Dedifferentiated amniotic fluid mesenchymal stem cell (primary cell): ENCODE results near the gene HOXC5.
A peak's percentile ranks its signal among the peaks of the same experiment; 100 is the strongest.

Source experiments
- DNase-seq: peaks from one replicate; pipeline ENCODE4 v3.0.0-alpha.2; 2016; ENCODE audit errors: extremely low spot score

The HOXC5 gene

DNA sequence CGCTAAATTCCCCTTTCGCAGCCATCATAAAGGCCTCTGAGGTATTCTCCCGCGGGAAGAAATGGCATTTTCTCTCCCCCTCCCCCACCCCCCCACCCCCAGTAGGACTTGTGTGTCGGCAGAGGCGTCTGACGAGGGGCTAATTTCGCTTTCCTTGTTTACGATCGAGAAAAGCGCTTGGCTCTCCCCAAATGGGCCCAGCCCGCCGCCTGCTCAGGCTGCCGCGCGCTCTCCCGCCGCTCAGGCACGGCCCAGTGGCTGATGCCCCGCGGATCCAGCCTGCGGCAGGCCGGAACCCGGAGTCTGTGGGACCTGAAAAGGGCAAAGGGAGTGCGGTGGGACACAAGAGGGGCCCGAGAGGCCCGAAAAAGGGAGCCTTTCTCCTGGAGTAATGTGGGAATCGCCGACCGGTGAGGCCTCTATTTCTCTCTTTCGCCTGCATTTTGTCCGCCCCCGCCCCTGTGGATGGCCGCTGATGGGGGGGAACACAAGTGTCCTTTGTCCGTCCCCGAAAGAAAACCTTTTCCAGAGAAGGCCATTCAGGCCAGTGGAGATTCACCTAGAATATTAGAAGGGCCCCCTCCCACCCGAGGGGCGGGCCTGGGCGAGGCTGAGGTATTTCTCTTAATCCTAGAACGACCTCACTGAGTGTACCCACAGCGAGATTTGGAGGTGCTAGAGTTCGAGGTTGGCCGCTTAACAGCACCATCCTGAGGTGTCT, 13.6 kb upstream of the HOXC5 start:
- no peak for DNase-seq

DNA sequence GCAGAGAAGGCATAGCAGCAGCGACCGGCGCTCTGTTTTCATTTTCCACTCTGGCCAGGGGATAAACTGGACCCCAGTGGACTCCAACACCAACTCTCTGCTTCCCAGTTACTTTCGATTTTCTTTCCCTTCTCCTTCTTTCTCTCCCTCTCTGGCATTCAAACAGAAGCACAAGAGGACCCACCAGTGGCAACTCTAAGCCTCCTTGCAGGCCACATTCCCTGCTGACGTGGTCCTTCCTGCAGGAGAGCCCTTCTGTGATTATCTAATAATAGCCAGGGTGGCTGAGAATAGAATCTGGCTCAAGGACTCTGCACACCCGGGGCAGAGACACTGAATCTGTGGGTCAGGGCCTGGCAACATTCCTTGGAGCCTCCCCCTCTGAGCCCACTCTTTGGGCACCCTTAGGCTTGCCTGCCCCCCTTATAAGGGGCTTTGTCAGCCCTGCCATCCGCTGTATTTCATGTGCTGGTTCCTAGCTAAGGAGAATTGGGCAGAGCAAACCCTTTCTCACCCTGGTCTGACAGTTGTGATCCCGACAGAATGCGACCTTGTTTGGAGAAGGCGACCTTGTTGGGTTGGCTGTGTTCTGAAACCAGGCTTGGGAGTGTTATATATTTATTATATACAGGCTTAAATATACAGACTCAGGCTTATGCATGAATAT, 12.8 kb upstream of the HOXC5 start:
- DNase-seq, result no peak

DNA sequence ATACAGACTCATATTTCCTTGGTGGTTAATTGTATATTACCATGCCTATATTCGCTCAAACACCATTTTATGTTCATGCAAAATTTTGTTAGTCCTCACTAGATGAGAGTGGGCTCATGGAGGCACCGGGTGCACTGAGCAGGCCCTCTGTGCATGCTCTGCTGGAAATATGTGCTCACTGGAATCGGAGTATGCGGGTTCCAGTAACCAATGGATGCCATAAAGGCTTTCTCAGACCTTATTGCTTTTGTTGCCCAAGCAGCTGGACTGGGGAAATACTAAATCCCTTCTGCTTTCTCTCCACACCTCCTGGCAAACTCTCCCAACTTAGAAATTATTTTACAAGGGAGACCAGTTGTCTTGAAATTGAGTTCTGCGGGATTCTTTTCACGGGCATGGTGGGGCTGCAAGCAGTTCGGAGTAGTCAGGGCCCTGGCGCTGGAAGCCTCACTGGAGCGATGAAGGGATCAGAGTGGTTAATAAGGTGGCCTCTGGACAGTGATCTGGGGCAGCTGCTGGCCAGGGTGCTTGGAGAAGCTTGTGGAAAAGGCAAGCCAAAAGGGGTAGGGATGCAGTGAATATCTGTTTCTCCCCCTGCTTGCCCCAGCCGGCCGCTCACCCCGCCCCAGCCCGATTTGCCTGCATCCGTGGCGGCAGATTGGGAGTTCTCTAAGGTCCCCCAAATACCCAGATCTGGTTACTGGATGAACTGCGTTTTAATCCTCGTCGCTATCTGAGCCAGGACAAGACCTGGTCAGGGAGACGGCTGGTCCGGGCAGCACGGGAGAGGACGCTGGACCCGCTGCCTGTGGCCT, 12.1 kb upstream of the HOXC5 start:
- no peak for DNase-seq

DNA sequence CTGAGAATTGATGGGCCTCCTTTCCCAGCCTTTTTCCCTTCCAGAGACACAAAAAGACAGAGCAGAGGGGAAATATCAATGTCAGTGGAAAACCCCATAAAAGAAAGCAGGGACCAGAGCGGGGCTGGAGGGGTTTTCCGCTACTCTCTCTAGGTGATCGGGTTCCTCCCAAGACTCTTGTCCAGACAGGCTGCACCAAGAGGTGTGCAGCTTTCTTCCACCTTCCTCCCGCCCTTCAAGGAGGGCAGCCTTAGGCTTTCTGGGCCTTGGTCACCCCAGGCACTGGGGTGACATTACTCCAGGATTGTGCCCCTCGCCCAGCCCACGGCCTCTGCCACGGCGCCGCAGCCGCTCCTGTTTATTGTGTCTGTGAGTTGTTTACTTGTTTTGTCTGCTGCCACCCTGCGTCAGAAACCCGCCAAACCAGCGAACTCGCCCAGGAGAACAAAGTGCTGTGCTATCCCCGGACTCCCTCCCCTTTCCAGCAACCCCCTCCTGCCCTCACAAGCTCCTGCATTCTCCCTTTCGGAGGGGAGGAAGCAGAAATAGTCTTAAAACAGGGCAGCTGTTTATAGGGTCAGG, 11.3 kb upstream of the HOXC5 start:
- no peak for DNase-seq

DNA sequence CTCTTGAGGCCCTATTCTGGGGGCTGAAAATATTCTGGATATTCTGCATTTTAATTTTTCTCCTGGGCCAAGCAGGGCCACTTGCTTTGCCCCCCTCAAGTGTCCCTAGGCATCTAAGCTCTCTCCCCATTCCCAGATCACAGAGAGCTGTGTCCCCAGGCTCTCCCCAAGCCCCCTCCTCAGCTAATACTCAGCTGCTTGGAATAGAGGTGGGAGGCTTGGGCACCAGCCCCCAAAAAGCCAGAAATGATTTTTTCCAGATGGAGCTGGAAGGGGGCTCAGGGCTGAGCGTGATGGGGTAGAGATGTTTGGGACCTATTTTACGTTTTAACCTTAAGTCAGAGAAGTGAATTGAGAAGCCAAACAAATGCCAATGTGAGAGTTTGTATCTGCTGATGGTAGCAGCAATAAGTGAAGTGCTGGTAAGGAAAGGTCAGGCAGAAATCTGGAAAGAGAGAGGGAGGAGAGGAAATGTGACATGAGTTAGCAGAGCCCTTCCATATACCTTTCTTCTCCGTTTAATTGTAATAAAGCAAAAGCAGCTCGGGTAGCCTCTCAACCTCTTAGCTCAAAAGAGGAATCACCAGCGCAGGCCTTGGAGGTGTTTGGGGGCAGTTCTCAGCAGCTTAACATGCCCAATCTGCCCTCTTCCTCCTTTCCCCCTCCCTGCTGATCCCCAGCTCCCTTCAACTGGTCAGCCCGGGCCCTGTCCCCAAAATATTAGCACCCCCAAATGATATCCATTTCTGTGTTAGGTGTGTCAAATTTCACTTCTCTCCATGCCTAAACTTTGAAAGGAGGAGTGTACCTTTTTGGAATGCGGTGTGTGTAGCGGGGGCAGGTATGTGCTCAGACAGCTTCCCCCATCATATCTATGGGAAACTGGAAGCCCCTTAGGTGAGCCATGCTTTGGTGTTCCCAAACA, 9.6 kb upstream of the HOXC5 start:
- no peak for DNase-seq

DNA sequence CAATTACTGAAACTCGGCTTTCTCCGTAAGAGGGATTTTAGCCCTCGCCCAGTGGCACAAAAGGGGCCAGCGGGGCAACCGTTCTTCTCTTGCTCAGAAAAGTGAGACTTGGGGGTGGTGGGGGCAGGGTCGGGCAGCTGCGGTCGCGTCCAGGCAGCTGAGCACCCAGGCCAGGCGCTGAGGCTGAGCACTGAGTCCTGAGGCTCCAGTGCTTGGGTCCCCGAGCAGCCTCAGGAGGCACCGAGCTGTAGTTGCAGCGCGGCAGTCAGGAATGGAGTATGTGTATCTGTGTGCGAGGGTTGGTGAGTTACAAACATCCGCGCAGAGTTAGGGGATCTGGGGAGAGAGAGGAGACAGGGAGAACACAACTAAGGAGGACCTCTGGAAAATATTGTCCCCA, 8.7 kb upstream of the HOXC5 start:
- no peak for DNase-seq

DNA sequence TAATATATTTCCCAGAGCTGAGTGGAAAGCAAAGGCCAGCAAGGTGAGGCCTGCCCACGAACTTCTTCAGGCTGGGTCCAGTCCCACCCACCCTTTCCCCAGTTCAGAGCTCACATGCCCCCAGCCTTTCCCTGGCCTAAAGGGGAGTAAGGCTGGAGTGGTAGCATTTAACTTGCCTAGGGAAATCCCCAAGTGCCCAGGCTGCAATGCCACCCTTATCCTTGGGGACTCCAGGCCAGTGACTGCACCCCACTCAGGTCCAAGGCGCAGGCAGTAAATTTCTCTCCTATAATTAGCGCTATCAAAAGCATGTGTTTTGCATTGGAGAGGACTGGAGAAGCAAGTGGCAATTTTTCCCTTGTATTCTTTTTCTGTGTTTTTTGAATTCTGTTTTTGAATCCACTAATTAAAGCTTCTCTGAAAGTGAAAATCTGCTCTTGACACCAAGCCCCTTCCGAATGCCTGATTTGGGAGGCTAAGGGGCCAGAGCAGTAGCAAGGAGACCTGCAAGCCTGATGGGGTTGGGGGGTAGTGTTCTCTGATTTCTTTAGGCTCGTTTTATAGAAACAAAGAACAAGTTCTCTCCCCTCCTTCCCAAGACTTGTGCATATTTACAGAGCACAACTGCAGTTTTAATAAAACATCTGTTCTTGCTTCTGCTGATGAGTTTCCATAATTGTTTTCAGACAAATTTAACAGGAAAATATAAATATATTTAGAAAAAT, 8.1 kb upstream of the HOXC5 start:
- no peak for DNase-seq

DNA sequence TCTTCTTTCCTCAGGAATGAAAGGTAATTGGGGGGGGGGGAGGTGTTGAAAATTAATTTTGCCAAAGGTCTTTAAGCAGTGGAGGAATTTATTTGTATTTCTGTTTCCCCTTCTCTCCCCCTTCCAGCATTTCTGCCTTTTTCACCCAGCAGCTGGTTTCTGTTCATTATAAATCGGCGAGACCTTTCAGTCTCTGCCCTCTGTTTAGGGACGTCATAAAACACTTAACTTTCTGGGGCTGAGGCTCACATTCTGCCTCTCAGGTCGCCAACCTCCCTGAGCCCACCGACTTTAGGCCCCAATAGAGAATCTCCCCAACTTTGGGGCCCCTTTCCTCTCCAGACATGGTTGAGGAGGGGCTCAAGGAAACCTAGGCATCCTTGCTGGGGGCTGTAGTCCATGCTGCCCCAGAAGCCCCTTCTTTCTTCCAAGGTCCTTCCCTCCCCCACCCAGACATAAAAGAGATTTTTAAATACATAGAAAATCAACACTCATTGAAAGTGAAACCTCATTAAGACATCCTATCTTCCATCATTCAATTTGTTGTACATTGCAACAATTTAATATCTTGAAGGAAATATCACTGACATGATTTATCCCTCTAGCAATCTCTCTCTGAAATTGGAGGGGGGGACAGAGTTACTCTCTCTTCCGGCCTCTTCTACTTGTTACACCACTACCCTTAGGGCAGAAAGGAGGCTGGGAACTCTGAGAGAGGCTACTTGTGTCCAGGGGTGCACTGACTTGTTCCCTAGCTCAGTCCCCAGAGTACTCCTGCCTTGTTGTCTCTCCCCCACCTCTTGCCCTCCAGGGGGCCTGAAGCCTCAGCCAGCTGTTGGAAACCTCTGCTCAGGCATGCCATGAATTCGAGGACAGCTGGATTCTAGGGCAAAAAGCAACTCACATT, 7.1 kb upstream of the HOXC5 start:
- no peak for DNase-seq

DNA sequence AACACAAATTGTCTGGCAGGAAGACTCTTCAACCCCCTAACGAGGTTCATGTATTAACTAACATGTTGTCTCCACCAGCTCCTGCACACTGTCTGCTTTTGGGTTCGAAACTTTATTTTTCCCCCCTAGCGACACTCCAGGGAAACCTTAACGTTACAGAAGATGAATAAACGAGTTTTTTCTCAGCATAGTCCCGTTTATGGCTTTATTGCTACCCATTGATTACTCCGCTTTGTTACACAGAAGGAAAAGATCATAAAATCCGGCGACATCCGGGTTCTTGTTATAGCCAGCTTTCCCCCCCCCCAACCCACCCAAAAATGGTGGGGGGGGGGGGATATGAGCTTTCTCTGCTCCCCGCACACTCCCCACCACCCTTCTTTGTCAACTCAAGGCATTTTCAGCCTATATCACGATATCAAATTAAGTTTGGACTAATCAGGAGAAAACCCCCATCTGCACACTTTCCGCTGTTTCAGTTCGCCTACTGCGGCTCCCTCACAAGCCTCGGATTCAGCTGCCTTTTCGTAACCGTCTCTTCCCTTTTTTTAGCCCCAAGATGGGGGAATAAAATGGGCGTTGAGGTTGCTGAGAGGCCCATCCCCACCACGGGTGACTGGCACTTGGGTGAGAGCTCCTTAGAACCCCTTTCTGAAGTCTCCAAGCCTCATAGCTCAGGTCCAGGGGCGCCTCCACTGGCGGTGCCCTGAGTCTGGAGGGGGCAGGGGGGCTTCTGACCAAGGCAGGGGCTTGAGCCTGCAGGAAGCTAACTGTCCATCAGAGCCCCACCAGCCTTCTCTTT, 6.0 kb upstream of the HOXC5 start:
- no peak for DNase-seq

DNA sequence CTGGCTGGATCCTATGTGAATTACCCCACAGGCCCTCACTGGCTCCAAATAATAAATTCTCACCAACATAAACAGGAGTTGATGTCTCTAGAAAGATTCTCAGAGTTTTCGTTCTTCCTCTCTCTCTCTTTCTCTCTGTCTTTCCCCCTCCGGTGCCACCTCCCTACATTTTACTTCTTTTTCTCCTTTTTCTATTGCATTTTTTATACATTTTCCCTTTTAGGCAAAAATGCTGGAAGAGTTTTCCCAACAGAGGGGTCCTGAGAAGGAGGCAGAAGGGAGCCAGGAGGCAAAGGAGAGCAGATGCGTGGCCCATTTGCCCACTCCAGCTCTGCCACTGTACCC, 5.4 kb upstream of the HOXC5 start:
- DNase-seq, result no peak

DNA sequence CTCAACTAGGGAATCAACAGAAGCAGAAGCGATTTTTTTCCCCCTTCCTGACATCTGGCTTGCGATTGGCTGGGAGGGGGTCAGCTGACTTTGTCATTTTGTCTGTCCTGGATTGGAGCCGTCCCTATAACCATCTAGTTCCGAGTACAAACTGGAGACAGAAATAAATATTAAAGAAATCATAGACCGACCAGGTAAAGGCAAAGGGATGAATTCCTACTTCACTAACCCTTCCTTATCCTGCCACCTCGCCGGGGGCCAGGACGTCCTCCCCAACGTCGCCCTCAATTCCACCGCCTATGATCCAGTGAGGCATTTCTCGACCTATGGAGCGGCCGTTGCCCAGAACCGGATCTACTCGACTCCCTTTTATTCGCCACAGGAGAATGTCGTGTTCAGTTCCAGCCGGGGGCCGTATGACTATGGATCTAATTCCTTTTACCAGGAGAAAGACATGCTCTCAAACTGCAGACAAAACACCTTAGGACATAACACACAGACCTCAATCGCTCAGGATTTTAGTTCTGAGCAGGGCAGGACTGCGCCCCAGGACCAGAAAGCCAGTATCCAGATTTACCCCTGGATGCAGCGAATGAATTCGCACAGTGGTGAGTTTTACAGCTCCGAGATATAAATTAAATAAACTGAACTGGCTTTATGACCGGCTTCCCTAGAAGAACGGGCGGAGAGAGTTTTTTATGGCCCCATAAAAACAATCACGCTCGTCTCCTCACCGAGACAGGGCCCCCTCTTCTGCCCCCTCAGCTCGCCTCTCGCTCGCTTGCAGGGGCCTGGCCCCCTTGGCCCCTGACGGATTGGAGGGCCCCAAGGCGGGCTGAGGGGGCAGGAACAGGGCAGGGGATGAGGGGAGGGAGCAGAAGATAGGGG, 4.3 kb upstream of the HOXC5 start, which contains the start of gene HOXC6:
TSS of gene HOXC6 (plus strand) at position 127 of the 888 bp plus-strand sequence. CDS start at position 209, 82 bp downstream.
- DNase-seq, result no peak

DNA sequence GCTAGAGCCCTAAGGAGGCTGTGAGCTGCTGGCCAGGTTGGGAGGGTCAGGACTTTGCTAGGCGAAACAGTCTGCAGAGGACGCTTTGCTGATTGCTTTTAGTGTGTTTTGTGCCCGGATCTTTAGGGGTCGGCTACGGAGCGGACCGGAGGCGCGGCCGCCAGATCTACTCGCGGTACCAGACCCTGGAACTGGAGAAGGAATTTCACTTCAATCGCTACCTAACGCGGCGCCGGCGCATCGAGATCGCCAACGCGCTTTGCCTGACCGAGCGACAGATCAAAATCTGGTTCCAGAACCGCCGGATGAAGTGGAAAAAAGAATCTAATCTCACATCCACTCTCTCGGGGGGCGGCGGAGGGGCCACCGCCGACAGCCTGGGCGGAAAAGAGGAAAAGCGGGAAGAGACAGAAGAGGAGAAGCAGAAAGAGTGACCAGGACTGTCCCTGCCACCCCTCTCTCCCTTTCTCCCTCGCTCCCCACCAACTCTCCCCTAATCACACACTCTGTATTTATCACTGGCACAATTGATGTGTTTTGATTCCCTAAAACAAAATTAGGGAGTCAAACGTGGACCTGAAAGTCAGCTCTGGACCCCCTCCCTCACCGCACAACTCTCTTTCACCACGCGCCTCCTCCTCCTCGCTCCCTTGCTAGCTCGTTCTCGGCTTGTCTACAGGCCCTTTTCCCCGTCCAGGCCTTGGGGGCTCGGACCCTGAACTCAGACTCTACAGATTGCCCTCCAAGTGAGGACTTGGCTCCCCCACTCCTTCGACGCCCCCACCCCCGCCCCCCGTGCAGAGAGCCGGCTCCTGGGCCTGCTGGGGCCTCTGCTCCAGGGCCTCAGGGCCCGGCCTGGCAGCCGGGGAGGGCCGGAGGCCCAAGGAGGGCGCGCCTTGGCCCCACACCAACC, 3.1 kb upstream of the HOXC5 start:
- DNase-seq, result no peak

DNA sequence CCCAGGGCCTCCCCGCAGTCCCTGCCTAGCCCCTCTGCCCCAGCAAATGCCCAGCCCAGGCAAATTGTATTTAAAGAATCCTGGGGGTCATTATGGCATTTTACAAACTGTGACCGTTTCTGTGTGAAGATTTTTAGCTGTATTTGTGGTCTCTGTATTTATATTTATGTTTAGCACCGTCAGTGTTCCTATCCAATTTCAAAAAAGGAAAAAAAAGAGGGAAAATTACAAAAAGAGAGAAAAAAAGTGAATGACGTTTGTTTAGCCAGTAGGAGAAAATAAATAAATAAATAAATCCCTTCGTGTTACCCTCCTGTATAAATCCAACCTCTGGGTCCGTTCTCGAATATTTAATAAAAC, 2.4 kb upstream of the HOXC5 start:
- no peak for DNase-seq

DNA sequence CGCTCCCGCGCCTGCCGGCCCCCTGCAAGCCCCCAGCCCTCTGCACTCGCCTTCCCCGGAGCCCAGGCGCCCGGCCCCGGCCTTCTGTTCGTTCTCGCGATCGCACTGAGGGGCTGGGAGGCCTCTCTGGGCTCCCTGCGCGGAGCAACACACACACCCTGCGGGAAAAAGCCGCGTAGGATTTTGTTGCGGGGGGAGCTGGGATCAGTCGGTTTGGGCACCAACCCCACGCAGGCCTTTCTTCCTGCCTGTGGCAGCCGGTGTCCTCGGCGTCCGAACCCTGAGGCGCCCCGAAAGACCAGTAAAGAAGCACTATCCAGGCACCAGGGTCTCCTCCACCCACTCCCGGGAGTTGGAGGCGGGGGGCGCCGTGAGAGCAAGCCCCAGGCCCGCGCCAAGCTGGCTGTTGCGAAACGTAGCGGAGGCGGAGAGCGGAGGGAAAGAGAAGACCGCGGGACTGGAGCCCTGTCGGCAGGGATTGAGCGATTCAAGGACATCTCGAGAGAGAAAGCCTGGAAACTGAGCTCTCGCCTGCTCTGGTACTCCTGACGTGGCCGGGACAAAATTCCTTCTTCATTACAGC, 1.9 kb upstream of the HOXC5 start:
- DNase-seq, result peak; percentile 29

DNA sequence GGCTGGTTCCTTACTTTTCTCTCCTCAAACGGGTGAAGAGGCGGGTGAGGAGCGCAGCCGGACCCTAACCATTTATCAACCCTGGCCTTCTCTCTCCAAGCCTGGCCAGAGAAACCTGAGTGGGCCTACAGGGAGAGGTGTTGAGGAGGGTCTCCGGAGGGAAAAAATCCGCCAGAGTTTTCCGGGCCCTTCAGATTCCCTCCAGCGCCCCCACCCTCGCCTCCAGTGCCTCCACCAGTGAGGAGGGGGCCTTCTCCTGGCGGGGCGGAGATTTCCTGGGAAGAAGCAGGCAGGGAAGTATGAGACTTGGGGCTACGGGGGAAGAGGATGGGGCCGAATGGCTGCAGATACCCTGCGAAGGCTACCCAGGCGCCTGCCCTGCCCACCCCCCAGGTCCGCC, 1.4 kb upstream of the HOXC5 start:
- no peak for DNase-seq

DNA sequence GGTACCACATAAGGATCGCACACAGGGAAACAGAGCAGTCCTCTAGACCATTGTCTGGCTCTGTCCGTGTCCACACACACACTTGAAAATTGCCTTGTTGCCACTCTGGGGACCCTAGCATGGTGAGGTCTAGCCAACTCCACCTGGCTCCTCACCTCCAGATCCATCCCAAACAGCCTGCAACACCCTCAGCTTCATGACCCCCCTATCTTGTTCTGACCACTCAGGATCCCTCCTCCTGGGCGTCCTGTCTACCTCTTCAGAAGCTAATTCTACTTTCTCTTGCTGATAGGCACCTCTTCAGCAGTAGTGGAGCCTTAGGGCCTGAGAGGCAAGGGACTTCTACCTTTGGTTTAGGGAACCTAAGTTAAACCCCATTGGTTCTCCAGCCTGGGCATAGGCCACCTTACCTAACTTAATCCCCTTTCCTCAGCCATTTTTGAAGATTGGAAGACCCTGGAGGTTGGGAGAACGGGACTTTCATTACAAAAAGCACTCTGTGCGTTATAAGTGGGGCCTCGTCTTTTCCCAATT, 697 bp upstream of the HOXC5 start:
- DNase-seq, result no peak
